Fibroblast of skin of abdomen (primary cell): ENCODE measurements around the gene SPDEF.
A peak's percentile ranks its signal among the peaks of the same experiment; 100 is the strongest.

Experiments used
- DNase-seq: peaks from one replicate; pipeline ENCODE4 v3.0.0-alpha.2; 2013

Gene SPDEF

GRCh38 chr6:34562861-34563512 lies 6.9 kb upstream of the SPDEF start:
- no peak for DNase-seq

GRCh38 chr6:34562350-34562749 lies 6.2 kb upstream of the SPDEF start:
- no peak for DNase-seq

- no peak for DNase-seq
Measured at GRCh38 chr6:34561227-34561530, 5.0 kb upstream of the SPDEF start.

- peak; percentile 9 for DNase-seq
Measured at GRCh38 chr6:34560366-34561226, 4.5 kb upstream of the SPDEF start.

GRCh38 chr6:34559651-34560365 lies 3.7 kb upstream of the SPDEF start:
- no peak for DNase-seq

GRCh38 chr6:34558172-34558714 lies 2.1 kb upstream of the SPDEF start:
- no peak for DNase-seq

GRCh38 chr6:34557228-34557627 lies 1.1 kb upstream of the SPDEF start:
- DNase-seq: no peak

GRCh38 chr6:34556493-34556892 lies 364 bp upstream of the SPDEF start:
- DNase-seq: no peak

- DNase-seq: no peak
Measured at GRCh38 chr6:34555328-34555727, 801 bp downstream of the SPDEF start.

- DNase-seq: no peak
Measured at GRCh38 chr6:34555007-34555322, 1.2 kb downstream of the SPDEF start.

GRCh38 chr6:34554291-34555006 lies 1.7 kb downstream of the SPDEF start:
- DNase-seq: no peak

- DNase-seq: no peak
Measured at GRCh38 chr6:34553750-34554149, 2.4 kb downstream of the SPDEF start.

GRCh38 chr6:34553146-34553545 lies 3.0 kb downstream of the SPDEF start:
- no peak for DNase-seq

GRCh38 chr6:34552620-34553019 lies 3.5 kb downstream of the SPDEF start:
- no peak for DNase-seq

GRCh38 chr6:34551720-34552119 lies 4.4 kb downstream of the SPDEF start:
- no peak for DNase-seq

- DNase-seq: no peak
Measured at GRCh38 chr6:34549804-34550202, 6.3 kb downstream of the SPDEF start.

GRCh38 chr6:34549026-34549803 lies 6.9 kb downstream of the SPDEF start:
- no peak for DNase-seq

- no peak for DNase-seq
Measured at GRCh38 chr6:34547701-34548644, 8.2 kb downstream of the SPDEF start.

- DNase-seq: no peak
Measured at GRCh38 chr6:34546551-34547321, 9.4 kb downstream of the SPDEF start.
